GM21576 (cell line): Measurements from ENCODE around the gene GRAMD1B.

Experiments used
- ATAC-seq: cut with Tn5 transposase; IDR thresholded peaks from one replicate; pipeline ENCODE4 v1.9.1; 2021; ENCODE audit warnings: mild to moderate bottlenecking, moderate library complexity; ENCODE audit not compliant: unreplicated experiment

GRAMD1B gene

DNA sequence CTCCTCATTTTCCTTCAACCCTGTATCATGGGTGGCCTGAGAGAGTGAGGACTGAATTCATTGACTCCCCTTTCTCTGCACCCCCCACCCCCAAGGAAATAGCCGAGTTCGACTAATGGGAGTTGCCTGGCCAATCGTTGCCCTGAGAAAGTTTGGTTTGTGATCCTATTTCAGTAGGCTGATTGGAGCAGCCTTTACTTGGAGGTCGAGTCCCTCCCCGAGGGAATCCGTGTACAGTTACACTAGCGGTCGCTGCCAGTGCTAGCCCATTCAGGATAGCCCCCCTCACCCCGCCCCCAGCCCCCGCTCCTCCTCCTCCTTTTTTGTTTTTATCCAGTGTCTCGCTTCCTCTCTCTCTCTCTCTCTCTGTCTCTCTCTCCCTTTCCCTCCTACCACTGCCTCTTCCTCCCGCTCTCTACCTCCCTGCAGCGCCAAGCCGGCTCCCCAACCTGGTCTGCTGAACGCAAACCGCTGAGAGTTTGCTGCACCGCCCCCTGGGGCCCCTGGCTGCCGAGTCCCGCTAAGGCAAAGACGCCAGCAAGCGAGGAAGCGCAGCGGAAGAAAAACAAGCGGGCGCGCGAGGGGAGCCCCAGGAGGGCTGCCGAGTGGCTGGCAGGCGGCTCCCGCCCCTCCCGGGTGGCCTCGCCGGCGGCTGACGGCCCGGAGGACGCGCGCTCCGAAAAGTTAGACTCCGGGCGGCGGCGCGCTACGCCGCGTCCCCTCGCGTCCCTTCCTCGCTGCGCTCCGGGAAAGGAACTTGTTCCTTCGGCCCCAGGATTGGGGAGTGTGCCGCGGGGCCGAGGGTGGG is at the start of gene GRAMD1B:
Gene GRAMD1B, plus strand, starts transcription at position 357 of the 808 bp plus-strand sequence. CDS start 524 bp downstream, outside the sequence.
- ATAC-seq, result peak; percentile 60

DNA sequence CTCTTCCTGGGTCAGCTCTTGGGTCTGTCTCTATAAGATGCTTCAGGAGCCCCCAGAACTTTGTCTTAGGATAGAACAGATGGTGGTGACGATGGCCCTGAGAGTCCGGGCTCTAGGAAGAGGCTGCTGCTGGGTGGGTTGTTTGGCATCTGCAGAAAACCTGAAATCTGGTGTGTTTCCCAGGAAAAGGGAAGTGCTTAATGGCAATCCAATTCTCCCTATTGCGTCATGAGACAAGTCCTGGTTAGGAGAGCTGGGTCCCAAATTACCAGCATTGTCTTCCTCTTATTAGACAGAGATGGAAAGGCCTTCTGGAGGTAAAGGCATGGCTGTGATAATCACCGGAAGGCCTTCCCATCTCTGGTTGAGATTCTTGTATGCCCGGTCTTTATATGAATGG is 48.9 kb upstream of the GRAMD1B start:
- ATAC-seq, result no peak

DNA sequence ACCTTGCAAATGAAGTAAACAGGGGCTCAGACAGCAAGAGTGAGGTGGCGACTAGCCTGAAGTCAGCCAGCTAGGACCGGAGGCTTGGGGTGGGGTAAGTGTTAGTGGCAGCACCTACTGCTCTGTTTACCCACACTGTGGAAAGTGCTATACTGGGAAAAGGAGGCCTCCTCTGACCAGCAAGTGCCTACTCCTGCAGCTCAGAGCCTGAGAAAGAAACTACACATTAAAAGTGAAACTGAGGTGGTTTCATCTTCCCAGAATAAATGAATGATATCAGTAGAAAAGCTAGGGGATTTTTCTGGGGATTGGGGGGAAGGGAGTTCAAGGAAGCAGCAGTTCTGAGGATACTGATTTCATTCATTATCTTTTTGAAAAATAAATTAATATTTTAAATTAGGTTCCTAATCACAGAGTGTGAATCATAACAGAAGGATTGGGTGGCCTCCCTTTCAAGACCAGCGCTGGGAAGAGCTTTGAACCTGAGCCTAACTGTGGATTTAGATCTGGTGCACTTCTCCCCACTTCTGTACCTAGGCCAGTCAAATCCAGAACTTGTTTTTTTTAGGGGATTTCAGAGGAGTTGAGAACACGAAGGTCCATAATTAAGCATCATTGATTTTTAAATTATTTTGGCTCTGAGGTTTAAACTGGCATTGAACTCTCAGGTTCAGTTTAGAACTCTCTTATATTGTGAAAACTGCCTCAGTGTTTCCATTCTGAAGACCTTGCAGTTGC is 48.1 kb upstream of the GRAMD1B start:
- peak; percentile 79 for ATAC-seq

DNA sequence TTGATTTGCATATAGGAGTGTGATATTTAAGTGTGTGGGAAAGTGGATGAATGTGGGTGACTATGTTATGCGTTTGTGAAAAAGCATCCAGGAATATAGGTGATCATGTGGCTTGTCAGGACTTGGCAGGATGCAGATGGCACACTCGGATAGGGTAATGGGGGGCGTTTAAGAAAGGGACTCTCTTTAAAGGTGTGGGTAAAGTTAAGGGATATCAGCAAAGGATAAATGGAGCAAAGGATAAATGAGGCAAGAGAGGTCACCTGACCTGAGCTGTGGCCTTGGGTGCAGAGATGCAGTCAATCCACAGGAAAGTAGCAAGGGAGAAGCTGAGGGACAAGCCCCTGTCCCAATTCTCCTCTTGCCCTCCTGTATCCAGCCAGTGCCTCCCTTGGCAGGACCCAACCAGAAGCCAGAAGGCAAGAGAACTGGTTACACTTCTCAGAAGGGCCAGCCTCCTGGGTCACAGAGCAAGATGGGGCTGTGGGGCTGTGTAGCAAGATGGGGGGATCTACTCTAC is 47.5 kb upstream of the GRAMD1B start:
- ATAC-seq, result peak; percentile 12

DNA sequence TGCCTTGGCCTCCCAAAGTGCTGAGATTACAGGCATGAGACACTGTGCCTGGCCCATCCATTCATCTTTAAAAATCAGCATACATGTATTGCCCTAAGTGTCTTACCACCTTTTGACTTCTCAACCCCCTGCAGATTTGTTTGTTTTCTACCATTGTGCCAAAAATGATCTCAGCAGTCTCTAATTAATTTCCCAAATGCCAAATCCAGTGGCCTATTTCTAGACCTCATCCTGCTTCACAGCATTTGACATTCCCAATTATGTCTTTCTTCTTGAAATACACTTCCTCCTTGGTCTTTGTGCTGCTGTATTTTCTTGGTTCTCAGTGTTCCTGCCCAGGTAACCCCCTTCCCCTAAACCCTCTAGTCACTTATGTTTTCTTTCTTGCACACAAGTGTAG is 46.0 kb upstream of the GRAMD1B start:
- no peak for ATAC-seq

DNA sequence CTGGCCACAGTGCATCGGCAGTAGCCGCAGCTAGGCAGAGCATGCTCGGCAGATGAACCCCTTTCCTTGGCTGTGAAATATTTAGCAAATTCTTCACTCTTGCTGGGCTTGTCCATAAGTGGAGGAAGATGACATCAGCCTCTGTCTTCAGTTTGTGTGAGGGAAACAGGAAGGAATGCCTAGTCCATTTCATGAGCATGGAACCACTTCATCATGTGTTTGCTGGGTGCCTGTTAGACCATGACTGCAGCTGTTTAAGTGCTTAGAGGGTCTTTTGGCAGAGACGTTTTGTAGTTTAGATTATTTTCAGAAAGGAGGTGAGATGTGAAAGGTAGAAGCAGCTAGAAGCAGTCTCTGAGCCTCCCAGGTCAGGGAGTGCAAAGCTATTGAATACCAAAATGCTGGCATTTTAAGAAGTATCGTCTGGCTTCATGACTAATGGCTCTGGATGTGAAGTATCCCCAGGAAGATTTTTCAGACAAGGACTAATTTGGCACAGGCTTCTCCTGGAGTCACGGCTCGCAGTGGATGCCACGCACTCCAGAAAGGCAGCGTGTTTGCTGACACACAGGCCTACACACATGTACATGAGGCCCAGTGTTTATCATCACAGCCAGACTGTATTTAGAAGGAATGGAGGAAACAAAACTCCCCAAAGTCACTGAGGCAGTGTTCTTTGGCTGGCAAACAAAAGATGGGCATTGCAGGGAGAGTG is 43.1 kb upstream of the GRAMD1B start:
- no peak for ATAC-seq

DNA sequence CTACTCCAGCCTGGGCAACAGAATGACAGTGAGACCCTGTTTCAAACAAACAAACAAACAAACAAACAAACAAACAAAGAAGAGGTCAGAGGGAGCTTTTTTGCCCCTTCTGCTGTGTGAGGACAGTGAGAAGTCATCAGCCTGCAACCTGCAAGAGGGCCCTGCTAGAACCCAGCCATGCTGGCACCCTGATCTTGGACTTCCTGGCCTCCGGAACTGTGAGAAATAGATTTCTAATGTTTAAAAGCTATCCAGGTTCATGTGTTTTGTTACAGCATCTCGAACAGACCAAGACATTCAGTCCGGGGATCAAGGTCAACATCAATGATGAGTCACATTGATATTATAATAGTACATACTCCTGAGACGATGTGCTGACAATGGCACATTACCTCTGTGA is 41.4 kb upstream of the GRAMD1B start:
- no peak for ATAC-seq

DNA sequence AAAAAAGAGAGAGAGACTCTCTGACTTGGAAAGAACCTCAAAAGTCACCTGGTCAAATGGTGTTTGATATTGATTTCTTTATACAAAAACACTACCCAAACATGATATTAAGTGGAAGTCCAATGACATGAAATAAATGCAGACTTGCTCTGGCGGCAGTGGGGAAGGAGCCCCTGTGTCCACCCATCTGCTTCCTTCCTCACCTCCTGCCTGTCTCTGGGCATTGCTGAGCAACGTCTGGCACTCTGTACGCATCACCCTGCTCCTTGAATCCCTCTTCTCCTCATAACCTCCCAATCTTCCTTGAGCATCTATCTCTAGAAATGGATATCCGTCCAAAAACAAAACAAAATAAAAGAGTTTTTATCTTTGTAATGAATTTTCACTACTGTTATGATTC is 39.9 kb upstream of the GRAMD1B start:
- ATAC-seq, result no peak

DNA sequence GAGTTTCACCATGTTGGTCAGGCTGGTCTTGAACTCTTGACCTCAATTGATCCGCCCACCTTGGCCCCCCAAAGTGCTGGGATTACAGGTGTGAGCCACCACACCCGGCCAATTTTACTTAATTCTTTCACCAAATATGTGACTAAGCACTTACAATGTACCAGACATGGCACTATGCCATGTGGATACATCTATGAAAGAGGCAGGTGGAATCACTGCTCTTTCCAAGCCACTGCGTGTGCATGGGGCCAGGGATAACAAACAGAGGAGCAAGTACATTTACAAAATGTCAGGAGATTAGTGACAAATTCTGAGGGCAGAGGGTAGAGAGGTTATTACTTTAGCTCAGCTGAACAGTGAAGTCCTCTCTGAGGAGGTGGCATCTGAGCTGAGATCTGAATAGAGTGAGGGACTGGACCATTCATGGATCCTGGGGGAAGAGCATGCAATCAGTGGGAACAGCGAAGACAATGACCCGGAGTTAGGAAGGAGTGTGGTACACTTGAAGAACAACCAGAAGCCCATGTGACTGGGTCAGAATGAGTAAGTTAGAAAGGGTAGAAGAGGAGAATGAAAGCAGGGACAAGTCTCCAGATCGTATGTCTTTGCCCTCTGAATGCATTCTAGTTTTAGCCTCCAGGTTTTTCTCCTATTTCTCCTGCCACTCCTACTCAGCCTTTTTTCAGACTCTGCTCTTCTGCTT is 38.3 kb upstream of the GRAMD1B start:
- peak; percentile 27 for ATAC-seq

DNA sequence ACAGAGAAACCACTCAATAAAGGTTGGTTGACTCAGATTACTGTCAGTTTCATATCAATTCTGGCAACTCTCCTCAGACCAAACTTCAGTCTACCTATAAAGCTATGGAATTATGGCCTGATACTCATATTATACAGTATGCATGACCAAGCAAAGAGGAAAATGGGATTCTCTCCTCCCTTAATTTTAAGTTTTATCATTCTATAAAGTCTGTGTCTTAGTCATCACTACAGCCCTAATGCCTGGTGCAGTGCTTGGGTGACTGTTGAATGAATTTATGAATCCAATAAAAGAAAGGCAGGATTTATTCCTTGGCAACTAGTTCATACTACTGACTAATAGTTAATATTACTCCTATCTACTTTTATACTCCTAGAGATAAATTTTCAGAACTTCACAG is 37.6 kb upstream of the GRAMD1B start:
- ATAC-seq, result peak; percentile 24

DNA sequence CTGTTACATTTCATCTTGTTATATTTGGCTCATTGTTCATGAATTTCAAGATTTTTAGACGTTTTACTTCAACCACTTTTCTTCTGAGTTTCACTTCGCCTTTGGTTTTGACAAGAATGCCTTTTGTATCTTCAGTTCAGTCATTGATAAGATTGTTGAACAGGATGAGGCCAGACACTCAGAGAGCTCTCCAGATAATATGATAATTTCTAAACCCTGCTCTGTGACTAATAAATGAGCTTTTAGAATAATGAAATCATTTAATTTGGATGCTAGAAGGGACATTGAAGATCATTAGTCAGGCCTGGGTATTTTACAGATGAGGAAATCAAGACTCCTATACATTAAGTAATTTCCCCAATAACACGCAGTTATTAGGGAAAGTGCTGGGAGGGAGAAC is 37.2 kb upstream of the GRAMD1B start:
- ATAC-seq, result peak; percentile 43

DNA sequence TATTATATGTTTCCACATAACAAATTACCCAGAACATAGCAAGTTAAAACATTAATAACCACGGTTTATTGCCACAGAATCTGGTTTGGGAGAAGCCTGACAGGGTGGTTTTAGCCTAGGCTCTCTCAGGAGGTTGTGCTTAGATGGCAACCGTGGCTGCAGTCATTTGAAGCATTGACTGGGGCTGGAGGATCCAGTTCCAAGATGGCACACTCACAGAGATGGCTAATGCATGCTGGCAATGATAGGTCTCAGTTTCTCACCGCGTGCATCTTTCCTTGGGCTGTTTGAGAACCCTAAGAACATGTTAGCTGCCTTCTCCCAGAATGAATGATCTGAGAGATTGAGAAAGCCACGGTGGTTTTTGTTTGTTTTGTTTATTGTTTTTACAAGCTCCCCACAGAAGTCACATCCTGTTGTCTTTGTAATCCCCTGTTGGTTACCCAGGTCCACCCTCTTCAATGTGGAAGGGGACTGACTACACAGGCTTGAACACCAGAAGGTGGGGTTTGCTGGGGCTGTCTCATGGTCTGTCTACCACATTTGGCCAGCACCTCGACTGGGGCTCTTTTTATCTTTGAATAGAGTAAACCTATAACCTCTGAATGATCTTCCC is 36.6 kb upstream of the GRAMD1B start:
- no peak for ATAC-seq

DNA sequence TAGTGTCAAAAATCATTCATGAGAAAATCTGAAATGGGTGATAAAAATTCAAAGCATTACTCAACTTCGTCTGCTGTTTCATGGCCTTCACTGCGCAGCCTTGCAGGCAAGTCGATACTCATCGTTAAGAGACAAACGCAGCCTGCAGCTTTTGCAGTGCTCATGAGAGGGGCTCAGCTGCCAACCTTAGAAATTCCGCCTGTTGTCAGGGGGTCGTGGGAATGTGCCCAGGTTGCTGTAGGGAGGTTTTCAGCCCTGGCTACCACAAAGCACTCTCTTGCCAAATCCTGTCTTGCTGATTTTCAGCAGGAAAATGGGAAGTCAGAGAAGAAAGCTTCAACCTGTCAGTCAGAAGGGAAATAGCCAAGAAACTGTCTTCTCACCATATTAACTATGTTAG is 25.4 kb upstream of the GRAMD1B start:
- ATAC-seq, result no peak

DNA sequence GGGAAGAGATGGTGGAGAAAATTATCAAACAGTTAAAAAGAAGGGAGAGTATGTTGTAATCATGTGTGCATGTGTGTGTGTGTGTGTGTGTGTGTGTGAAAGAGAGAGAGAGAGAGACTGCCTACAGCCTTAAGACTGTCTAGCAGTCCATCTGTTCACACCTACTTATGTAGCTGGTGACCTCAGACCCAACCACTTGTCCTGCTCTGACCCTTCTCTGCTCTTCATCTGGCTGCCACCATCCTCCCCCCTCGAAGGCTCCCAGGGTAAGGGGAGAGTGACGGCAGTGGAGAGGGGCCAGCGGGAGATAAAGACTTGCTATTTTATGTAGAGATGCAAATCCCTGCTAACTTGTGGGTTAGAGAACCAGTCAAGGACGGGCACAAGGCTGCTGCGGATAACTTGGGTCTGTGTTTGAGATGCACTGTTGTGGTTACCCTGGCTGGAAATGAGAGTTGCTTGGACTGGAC is 24.9 kb upstream of the GRAMD1B start:
- ATAC-seq, result no peak

DNA sequence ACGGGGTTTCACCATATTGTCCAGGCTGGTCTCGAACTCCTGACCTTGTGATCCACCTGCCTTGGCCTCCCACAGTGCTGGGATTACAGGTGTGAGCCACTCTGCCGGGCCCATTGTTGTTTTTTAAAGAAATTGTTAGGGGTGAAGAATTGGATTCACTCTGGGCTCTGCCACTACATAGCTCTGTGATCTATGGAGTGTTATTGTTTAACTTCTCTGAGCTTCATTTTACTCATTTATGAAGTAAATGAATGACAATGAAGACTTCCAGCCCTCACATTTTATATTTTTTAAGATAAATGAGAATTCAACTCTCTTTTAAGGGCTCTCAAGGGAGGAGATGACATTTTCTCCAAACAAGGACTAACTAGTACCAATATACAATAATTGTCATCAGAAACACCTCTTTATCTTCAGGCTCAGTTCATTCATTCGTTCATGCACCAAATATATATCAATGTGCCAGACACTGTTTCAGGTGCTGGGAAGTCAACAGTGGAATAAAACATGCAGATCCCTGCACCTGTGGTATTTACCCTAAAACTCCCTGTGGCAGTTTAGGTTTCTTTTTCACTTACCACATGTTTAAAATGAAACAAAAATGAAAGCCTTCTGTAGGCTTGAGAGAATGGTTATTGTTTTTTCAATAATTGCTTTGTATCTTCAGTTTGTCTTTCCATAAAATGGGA is 23.5 kb upstream of the GRAMD1B start:
- ATAC-seq, result no peak

DNA sequence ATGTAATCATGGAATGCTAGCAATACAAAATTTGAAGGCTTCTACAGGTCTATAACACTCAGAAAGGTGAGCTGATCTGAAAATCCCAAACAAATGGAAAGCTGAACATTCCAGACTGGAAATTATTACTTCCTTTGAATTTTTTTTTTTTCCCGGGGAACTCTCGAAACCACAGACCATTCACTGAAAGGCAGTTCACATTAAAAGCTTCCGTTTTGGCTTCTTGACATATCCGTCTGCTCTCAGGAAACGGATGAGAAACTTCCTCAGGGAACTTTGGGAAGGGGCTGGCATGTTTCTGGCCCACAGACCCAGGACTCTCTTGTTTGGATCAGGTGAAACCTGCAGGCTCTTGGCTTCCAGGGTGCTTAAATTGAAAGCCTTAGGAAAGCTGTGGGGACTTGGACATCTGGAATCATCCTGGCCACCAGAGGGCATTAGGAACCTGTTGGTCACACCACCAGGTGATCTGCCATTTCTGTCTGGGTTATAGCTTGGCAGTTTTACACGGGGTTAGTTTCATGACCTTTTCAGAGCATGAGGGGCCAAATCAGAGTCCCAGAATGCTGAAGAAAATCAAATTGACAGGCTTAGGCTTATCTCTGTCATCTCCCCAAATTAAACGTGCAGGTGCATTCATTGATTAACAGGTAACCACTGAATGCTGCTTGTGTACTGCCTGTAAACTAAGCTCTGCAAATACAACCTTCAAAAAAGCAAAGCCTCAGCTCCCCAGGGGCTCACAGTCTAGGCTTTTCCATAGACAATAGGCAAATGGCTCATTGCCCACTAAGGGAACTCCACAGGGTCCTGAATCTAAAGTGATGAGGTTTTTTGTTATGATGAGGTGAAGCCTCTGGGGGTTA is 22.7 kb upstream of the GRAMD1B start:
- ATAC-seq, result peak; percentile 65

DNA sequence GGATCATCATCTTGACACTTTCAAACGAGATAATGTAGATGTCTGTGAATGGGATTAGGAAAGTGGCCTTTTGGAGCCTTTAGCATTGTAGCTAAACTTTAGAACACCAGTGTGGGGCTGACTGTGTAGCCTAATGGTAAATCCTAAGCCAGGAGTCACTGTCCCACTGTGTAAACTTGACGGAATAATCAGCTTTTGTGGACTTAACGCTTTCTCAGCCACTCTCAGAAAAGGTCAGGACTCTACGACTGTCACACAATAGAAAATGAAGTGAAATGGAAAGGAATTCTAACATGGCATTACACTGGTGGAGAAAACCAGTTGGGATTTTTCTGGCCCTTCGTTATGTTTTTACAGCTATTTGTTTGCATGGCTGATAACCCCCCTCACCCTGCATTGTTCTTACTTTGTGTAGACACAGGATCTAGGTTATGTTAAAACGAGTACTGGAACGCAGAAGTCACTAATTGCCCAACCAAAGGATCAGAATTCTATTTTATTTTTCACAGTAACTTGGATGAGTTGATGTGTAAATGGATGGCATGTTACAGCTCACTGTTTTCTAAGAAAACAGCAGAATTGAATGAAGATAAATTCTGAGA is 22.0 kb upstream of the GRAMD1B start:
- no peak for ATAC-seq
